Nucleus accumbens (tissue), 56 donors: ENCODE results near the gene FIP1L1.
"Not testable (repeated sequence)": the region's sequence is repeated elsewhere in the genome, so short reads cannot be mapped to it uniquely, and the experiment has no call there.

Experiments used
- DNase-seq, 56 donors: peaks; one replicate each; lab custom pipeline; 2025; lab: John Stamatoyannopoulos, UW

FIP1L1 gene

DNA sequence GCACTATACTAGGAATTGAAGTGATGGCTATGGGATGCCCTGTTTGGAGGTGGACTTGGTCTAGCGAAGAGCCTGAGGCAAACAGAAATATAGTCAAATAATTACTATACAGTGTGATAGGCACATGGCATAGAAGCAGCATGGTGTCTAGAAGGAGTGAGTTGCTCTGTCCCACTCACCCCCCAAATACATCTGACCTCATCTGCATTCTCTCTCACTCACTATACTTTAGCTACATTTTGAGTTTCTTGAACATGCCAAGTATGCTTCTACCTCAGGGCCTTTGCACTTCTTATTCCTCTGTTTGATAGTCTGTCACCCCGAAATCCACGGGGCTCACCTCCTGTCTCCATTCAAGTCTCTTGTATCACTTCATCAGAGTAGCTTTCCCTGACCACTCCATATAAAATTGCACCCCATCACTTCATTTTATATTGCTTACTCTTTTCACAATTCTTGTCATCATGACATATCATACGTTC is 2.6 kb upstream of the FIP1L1 start:
- no peak for DNase-seq

DNA sequence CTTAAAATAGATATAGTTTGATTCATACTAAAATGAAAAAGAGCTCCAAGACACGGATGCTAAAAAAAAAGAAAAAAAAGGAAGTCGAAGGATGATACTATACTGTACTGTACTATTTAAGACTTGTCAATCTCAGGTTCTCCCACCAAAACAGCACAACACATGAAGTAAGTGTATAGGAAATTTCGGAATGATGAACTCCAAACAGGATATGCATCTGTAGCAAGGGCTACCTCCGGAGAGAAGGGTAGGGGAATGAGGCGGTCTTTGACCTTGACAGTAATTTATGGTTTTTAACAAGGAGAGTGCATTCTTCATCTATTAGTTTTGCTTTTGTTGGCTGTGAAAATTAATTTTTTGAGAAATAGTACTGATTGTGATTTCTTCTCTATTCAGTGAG is 541 bp upstream of the FIP1L1 start:
- DNase-seq = no peak

DNA sequence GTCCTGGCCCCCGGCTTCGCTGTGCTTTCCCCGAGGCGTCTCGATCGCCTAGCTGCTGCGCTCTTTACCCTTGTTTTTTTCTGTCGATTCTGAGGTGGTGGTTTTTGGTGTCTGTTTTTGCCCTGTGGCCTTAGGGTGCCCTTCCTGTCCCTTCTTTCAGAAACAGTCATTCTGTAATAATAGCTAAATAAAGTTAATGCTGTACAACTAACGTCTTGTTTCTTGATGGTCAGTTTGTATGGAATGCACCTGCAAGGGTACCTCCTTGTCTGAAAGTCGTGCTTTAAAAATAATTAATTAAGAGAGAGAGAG is 686 bp downstream of the FIP1L1 start:
- no peak for DNase-seq

DNA sequence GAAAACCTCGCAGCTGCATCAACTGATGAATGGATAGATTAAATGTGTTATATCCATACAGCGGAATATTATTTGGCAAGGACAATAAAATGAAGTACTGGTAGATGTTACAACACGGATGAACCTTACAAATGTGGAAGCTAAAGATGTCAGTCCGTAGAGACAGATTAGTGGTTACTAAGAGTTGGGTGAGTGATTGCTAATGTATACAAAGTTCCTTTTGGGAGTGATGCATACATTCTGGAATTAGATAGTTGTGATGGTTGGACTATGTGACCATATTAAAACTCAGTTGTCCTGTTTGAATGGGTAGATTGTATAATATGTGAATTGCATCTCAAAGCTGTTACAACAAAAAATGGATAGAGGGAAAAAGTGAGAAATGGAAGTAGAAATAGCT is 2.8 kb downstream of the FIP1L1 start:
- no peak for DNase-seq

DNA sequence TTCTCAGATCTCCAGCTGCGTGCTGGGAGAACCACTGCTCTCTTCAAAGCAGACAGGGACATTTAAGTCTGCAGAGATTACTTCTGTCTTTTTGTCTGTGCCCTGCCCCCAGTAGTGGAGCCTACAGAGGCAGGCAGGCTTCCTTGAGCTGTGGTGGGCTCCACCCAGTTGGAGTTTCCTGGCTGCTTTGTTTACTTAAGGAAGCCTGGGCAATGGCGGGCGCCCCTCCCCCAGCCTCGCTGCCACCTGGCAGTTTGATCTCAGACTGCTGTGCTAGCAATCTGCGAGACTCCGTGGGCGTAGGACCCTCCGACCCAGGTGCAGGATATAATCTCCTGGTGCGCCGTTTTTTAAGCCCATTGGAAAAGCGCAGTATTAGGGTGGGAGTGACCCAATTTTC is 32.0 kb downstream of the FIP1L1 start:
- DNase-seq = not testable (repeated sequence)

DNA sequence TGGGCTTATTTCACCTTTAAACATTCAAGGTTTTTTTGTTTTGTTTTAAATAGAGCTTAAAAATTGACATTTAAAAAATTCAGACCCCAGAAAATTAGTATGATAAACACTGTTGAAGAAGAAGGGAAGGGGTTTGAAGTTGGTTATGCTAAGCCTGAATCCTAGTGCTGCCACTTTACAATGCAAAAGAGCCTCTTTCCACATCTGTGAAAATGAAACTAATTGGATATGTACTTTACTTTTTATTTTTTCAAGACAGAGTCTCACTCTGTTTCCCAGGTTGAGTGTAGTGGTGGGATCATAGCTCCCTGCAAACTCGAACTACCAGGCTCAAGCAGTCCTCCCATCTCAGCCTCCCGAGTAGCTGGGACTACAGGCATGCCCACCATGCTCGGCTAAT is 41.8 kb downstream of the FIP1L1 start:
- no peak for DNase-seq

DNA sequence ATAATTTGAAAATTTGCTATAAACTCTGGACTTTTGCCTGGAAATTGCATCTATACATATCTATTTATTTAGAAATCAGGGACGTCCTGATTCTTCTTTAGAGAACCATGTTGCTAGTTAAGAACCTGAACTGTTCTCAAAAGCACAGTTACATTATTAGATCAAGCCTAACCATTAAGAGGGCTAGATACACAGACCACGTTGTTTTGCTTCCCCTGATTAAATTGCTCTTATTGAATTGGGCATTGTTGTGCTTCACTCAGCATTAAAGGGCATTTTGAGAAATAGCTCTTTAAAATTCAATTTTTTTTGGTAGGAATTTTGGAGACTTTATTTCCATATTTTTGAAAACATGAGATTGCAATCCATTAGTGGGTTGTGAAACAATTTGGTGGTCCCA is 44.4 kb downstream of the FIP1L1 start:
- DNase-seq = no peak

DNA sequence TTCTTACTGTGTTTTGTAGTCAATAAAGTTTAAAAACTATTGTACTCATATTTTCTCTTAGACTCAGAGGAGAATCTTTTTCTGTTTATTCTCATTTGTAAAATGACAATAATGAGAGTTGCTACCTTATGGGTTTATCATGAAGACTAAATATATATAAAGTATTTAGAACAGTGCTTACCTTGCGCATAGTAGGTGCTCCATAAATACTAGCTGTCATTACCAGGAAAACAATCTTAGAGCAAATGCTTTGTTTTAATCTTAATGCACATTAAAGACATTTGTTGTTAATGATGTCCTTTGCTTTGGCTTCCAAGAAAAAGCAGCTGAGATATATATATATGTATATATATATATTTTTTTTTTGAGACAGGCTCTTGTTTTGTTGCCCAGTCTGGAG is 44.9 kb downstream of the FIP1L1 start:
- no peak for DNase-seq

DNA sequence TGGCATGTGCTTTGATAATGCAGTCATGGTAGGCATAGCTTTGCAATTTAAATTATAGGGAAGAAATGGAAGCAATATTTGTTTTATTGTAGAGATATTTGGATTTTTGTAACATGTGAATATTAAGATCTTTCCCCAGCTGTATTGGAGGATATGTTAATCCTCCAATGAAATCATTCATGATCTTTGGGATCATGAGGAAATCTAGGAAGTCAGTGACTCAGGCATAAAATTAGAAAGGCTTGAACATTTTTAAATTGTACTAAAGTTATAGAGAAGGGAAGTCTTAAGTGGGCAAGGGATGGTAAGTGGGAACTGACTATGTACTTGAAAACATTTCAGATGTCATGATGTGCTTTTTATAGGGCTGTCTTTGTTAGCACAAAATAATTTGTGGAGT is 46.8 kb downstream of the FIP1L1 start:
- DNase-seq = no peak

DNA sequence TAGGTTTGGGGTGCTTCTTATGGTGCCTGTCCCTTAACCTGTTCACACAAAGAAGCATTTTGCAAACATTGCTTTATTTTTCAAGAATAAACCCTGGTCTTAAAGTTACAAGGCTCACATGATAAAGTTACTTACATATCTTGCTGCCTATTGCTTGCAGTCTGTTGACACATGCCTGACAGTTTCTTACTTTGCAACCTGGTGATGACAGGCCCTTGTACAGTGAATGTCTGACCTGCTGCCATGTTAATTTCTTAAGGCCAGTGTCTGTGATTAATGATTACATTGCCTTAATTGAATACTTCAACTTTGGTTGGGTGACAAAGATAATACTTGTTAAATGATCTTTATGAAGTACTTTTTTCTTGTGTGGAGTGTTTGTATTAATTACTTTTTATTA is 49.9 kb downstream of the FIP1L1 start:
- no peak for DNase-seq

DNA sequence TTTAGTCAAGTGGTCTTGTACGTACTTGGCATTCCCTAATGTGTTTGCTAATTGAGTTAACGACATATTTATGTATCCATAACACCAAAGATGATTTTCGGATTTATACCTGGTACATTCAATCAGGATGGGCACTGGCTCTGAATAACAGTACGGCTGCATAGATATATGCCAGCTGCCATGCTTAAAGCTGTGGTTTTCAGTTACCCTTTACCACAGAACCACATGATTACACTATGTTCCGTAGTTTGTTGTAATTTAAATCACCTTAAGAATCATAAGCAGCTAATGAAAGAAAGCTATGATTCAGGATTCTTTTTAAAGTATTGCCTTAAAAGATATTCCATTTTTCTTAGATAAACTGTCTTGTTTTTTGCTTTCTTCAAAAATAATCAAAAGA is 53.6 kb downstream of the FIP1L1 start:
- DNase-seq = no peak

DNA sequence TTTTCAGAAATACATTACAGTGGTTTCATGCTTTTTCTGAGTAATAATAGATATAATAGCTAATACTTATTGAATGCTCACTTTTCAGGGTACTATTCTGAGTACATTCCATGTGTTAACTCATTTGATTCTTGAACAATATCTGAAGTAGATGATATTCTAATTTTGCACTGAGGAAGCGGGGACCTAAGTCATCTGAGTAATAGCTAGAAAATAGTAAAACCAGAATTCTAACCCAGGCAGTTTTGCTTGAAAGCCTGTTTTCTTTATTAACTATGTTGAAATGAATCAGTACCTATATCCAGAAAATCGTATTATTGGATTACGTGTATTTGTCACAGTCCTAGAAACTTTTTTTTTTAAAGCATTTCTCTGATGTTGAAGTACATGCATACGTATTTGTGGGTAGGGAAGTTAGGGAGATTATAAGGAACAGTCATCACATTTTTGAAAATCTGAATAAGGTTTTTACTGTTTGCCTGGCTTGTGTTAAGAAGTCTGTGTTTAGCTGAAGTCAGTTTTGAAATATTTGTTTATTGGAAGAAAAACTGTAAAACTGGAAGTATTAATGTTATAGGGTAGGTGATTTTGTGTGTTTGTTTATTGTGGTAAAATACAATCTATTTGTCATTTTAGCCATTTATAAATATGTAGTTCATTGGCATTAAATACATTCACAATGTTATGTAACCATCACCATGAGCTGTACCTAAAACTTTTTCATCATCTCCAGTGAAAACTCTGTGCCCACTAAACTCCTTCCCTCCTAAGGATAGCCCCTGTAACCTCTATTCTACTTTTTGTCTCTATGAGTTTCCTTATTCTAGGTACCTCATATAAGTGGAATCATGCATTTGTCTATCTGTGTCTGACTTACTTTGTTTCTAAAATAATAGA is 55.3 kb downstream of the FIP1L1 start:
- DNase-seq = no peak

DNA sequence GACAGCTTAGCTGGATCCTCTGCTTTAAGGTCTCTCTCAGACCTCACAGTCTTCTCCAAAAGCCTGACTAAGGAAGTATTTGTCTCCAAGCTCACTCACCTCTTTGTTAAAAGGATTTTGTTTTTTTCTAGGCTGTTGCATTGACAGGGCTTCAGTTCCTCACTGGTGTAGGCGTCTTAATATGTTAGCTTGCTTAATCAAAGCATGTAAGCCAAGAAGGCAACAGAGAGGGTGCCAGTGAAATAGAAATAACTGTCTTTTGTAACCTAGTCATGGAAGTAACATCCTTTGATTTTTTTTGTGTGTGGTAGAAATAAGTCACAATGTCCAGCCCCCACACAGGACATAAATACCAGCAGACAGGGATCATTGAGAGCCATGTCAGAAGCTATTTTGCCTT is 58.8 kb downstream of the FIP1L1 start:
- peak in 3 of 56 donors; percentile 2 to 6 (median 5) for DNase-seq

DNA sequence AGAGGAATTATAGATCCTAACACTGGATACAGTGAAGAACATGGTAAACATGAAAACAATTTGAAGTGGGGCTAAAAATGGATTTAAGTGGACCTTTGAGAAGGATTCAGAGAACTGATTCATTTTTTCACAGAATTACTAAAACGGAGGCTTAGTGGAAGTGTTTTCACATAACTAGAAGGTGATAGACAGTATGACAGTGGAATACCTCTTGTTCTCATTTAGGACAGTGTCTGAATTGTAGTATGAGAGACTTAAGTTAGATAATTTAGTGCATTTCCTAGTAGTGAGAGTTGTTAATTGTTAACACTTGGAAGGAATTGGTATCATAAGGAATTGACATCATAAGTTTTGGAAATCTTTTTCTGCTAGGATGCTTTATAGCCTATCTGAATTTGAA is 64.1 kb downstream of the FIP1L1 start:
- no peak for DNase-seq

DNA sequence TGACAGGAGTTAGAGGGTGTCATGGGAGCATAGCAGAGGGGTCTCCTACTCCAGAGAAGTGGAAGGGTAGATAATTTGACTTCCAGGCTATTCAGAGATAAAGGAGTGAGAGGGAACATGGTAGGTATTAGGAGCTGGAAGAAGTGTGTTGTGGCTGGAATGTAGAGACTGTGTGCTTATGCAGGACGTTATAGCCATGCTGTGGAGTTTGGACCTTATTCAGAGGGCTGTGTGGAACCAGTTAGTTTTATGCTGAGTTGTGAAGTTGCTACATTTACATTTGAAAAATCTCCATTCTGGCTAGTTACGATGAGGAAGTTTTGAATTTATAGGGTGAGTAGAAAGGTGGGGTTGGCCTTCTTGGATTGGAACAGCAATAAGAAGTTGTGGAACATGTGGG is 67.5 kb downstream of the FIP1L1 start:
- no peak for DNase-seq

DNA sequence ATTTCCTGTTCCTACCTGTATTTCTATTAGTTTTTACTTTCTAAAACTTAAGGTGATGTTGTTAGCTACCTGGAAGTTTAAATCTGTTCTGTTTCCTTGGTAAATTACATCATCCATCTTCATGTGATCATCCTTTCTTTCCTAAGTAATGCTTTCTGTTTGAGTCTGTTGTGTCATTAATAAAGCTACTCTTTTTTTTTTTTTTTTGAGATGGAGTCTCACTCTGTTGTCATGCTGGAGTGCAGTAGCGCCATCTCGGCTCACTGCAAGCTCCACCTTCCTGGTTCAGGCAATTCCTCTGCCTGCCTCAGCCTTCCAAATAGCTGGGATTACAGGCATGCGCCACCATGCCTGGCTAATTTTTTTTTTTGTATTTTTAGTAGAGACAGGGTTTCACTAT is 73.3 kb downstream of the FIP1L1 start:
- peak in 3 of 56 donors; percentile 0 to 8 (median 6) for DNase-seq

DNA sequence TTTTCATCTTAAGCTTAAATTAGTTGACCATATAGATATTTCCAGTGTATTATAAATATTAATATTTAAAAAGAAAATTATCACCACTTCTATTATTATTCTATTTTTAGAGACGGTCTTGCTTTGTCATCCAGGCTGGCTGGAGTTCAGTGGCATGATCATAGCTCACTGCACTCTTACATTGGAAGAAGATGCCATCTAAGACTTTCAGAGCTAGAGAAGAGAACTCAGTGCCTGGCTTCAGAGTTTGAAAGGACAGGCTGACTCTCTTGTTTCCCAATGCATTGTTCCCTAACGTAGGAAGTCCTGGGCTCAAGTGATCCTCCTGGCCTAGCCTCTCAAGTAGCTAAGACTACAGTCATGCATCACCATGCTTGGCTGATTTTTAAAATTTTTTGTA is 75.9 kb downstream of the FIP1L1 start:
- no peak for DNase-seq

DNA sequence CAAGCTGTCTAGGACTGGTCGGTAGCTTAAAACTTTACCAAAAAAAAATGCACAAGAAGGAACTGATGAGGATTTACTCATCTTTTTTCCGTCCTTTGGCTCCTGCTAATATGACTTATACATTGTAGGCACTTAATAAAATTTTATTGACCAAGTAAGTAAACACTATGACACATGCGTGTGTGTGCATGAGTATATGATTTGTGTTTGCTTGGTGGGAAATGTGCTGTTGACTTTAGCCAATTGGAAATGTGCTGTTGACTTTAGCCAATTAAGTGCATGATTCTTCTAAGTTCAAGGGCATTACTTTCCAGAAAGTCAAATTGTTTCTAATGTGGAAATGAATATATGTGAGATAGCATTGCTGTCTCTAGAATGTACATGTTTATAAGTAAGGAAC is 78.3 kb downstream of the FIP1L1 start:
- DNase-seq = no peak

DNA sequence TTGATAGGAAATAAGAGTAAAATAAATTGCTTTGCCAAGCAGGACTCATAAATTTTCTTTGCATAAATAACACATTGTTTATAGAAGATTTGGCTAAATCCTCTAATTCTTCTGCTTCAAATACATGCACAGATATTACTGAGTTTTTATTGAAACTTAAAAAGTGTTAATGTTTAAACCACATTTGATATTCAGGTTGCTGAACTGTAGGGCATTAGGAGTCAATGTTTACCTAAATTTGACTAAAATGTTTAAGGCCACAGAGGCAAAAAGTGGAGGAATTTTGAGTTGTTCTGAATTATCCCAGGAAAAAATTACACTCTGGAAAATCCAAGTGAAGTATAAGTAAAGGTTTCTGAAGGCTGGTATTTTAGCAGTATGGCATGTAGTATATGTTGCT is 78.7 kb downstream of the FIP1L1 start:
- no peak for DNase-seq

DNA sequence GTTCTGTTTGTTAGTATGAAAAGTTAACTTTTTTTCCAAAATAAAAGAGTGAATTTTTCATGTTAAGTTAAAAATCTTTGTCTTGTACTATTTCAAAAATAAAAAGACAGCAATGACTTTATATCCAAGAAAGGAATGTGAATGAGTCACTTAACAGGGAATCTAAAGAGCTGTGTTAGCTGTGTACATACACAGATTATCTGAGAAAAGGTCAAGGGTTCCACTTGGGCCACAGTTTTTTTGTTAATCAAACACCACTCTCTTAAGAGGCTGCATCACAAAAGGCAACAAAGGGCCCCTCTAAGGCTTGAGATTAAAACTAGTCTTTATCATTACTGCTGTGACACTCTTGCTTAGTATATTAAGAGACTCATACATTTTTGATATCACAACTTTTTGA is 82.1 kb downstream of the FIP1L1 start:
- DNase-seq = no peak

DNA sequence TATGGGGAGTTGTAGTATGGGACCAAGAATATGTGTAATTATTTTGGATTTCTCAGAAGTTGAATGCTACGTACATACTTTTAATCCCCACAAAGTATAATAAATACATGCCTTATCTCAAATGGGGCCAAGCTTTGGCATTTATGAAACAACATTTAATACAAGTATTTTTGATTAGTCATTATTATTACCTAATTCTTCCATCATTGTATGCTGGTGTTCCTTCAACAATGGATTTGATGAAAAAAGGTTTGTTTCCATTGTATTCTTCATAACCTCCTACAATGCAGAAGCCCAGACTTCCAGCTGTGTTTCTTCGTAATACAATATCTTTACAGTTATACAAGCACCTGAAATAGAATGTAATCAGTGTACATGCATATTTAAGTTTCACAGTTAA is 83.8 kb downstream of the FIP1L1 start:
- DNase-seq = no peak

DNA sequence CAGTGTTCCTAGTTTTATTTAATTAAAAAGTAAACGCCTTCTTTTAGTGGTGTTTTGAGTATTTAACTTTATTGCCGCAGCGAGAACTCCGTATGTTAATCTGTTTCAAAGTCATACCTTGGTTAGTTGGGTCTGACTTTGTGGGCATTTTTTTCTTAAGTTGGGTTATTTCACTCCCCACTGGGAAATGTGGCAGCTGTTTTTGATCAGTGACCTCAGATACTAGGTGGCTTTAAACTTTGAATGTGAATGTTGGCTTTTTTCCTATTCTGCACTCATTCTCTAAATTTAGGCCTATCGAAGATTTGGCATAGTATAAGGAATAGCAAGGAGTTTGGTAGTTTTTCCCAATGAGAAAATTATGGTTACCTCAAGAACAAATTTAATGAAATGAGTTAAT is 85.9 kb downstream of the FIP1L1 start:
- DNase-seq = no peak

DNA sequence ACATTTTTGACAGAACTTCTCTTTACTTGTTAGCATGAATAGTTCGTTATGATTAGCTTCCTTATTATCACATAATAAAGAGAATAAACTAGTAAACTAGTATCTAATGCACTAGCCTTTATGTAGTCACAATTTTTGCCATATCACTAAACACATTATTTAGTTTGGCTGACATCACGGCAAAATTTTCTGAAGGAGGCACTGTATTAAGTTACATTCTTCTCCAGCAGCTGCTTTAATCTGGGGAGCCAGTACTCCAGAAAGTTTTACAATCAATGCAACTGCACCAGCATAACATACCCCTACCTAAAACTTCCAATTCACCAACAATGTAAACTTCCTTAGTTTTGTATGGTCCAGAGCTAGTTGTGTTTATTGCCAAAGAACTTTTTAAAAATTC is 87.8 kb downstream of the FIP1L1 start:
- no peak for DNase-seq
